ENCODE data around the gene LRRC8D. TPM values are rescaled to one million over a fixed set of nuclear protein-coding genes. Genes with fewer than 3 reads are reported as not detected.
A peak's percentile ranks its signal among the peaks of the same experiment; 100 is the strongest.

Gene LRRC8D
- total and polyA plus RNA-seq, 8 donors = under 0.01 to 13.8 (median 5.2) TPM

DNA sequence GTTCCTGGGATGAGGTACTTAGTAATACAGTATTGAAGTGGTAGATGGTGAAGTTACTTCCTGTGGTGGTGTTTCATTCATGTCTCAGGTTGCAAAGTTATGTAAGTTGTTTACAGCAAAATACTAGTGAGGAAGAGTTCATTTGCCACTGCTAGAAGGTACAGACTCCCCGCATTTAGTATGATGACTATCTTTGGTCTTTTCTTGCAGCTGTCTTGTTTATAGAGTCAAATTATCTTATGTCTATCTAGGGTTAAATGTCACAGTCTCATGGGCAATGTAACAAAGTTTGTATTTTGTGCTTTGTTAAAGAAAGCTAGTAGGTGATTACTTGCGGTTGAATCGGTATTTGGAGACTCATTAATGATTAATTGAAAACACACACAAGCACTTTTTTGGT, 50.2 kb downstream of the LRRC8D start:
- Histone ChIP-seq H3K4me1 (peaks cover 0 to 8% (median 0%) of the 10 kb centered on the region in 4 donors), H3K4me3 (no peak overlapping the region), H3K27ac (no peak overlapping the region), H3K9me3 (no peaks in the 10 kb centered on the region), H3K36me3 (peaks cover 0 to 15% (median 11%) of the 10 kb centered on the region in 4 donors), H3K27me3 (no peaks in the 10 kb centered on the region)
- intact Hi-C loops (cut with DNase I; ENCODE audit: low total_unique reads) = no loop called here
- 25 to 54% (median 41%) methylated on average over 3 of the region's 3 CpGs for WGBS, 5 donors
- TF ChIP-seq, protein P1, sequence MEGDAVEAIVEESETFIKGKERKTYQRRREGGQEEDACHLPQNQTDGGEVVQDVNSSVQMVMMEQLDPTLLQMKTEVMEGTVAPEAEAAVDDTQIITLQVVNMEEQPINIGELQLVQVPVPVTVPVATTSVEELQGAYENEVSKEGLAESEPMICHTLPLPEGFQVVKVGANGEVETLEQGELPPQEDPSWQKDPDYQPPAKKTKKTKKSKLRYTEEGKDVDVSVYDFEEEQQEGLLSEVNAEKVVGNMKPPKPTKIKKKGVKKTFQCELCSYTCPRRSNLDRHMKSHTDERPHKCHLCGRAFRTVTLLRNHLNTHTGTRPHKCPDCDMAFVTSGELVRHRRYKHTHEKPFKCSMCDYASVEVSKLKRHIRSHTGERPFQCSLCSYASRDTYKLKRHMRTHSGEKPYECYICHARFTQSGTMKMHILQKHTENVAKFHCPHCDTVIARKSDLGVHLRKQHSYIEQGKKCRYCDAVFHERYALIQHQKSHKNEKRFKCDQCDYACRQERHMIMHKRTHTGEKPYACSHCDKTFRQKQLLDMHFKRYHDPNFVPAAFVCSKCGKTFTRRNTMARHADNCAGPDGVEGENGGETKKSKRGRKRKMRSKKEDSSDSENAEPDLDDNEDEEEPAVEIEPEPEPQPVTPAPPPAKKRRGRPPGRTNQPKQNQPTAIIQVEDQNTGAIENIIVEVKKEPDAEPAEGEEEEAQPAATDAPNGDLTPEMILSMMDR (IDR thresholded peaks at IDR 0.05) = no peak
- TF ChIP-seq POLR2AphosphoS5 (IDR thresholded peaks at IDR 0.05) (no peak), EP300 (IDR thresholded peaks at IDR 0.05) (no peak), POLR2A (IDR thresholded peaks at IDR 0.05) (no peak)
- DNase-seq = peak in 1 of 2 donors; percentile 28

DNA sequence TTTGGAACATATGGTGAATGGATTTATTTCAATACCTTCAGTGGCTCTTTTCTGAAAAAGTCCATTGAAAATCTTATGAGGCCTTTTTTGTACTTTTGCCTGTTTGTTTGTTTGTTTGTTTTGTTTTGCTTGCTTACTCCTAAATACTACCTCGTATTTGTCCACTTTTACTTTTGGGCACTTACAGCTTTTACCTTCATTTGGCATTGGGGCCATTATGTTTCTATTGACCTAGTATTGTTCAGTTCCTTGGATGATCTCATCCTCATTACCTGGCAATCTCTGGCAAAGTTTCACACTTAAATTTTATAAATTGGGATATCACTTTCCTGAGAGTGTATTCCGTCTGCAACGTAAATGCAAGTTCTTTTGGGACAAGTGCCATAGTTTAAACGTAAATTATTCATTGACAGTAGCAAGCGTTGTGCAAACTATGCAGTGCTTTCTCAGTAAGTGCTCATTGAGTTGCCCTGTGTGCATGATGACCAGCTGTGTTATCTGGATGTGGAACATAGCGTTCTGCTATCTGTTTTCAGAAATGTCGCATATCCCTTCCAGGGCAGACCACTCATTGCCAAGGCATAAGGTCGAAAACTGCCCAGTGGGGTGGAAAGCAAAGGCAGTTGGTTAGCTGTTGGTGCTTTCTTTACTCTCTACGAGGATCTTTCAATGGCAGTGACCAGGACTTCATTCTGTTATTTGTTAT, 51.1 kb downstream of the LRRC8D start:
- Histone ChIP-seq H3K4me3 (no peak overlapping the region), H3K36me3 (peaks cover 0 to 15% (median 11%) of the 10 kb centered on the region in 4 donors), H3K27ac (no peak overlapping the region), H3K4me1 (peaks cover 0 to 5% (median 0%) of the 10 kb centered on the region in 4 donors), H3K9me3 (no peaks in the 10 kb centered on the region), H3K27me3 (no peaks in the 10 kb centered on the region)
- WGBS, 5 donors = 84 to 94% (median 87%) methylated on average over 9 of the region's 9 CpGs
- intact Hi-C loops (cut with DNase I; ENCODE audit: low total_unique reads) = no loop called here
- TF ChIP-seq, protein P1 (IDR thresholded peaks at IDR 0.05) = no peak
- TF ChIP-seq EP300 (IDR thresholded peaks at IDR 0.05) (no peak), POLR2A (IDR thresholded peaks at IDR 0.05) (no peak), POLR2AphosphoS5 (IDR thresholded peaks at IDR 0.05) (no peak)
- DNase-seq = no peak

DNA sequence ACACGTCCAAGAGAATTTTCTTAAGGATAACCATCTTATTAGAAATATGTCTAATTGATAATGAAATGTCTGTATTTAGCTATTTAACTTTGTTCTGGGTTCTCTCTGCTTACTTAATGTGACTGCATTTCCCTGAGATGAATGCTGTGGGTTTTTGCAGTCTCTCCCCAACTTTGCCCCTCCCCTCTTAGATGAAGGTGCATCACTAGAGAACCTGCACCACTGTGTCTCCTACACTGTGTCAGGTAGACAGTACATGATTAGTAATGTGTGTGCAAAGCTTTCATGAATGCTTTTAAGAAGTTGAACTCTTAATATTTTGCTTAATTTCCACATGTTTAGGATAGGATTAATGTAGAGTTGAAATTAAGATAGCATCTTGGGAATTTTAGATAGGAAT, 51.7 kb downstream of the LRRC8D start:
- H3K27me3 ChIP-seq = no peaks in the 10 kb centered on the region
- H3K36me3 ChIP-seq = peaks cover 0 to 15% (median 11%) of the 10 kb centered on the region in 4 donors
- no peak overlapping the region for H3K27ac ChIP-seq
- intact Hi-C loops (cut with DNase I; ENCODE audit: low total_unique reads) = no loop called here
- WGBS, 5 donors = 34 to 100% (median 45%) methylated on average over 1 of the region's 1 CpG
- peaks cover 0 to 5% (median 0%) of the 10 kb centered on the region in 4 donors for H3K4me1 ChIP-seq
- DNase-seq = no peak
- TF ChIP-seq POLR2A (IDR thresholded peaks at IDR 0.05) = no peak
- H3K4me3 ChIP-seq = no peak overlapping the region
- no peaks in the 10 kb centered on the region for H3K9me3 ChIP-seq

GRCh38 chr1:89873288-89873687, 52.5 kb downstream of the LRRC8D start:
- H3K4me1 ChIP-seq = peaks cover 0 to 5% (median 0%) of the 10 kb centered on the region in 4 donors
- H3K4me3 ChIP-seq = no peak overlapping the region
- DNase-seq = no peak
- intact Hi-C loops (cut with DNase I; ENCODE audit: low total_unique reads) = no loop called here
- TF ChIP-seq, protein P1 (IDR thresholded peaks at IDR 0.05) = no peak
- TF ChIP-seq POLR2A (IDR thresholded peaks at IDR 0.05) (no peak), POLR2AphosphoS5 (IDR thresholded peaks at IDR 0.05) (no peak), EP300 (IDR thresholded peaks at IDR 0.05) (no peak)
- H3K27me3 ChIP-seq = no peaks in the 10 kb centered on the region
- no peak overlapping the region for H3K27ac ChIP-seq
- peaks cover 0 to 15% (median 11%) of the 10 kb centered on the region in 4 donors for H3K36me3 ChIP-seq
- no peaks in the 10 kb centered on the region for H3K9me3 ChIP-seq

GRCh38 chr1:89873770-89874169, 52.9 kb downstream of the LRRC8D start:
- intact Hi-C loops (cut with DNase I; ENCODE audit: low total_unique reads) = no loop called here
- Histone ChIP-seq H3K36me3 (peaks cover 0 to 13% (median 11%) of the 10 kb centered on the region in 4 donors), H3K9me3 (no peaks in the 10 kb centered on the region), H3K27me3 (no peaks in the 10 kb centered on the region), H3K27ac (no peak overlapping the region), H3K4me1 (peaks cover 0 to 5% (median 0%) of the 10 kb centered on the region in 4 donors), H3K4me3 (no peak overlapping the region)
- peak in 1 of 2 donors; percentile 71 for DNase-seq
- TF ChIP-seq POLR2AphosphoS5 (IDR thresholded peaks at IDR 0.05) (no peak), EP300 (IDR thresholded peaks at IDR 0.05) (no peak)
- TF ChIP-seq, protein P1 (IDR thresholded peaks at IDR 0.05) = no peak
- WGBS, 5 donors = 28 to 42% (median 36%) methylated on average over 3 of the region's 3 CpGs

All from stomach (tissue), 9 donors.